HL-60 (cell line): ENCODE measurements around the gene BAZ2B.

Experiments
- POLR2AphosphoS5 ChIP-seq: IDR thresholded peaks from 2 replicates; pipeline ENCODE4 v1.6.1; 2012; ENCODE audit warnings: low read depth
- TF ChIP-seq, protein P1 (sequence below): IDR thresholded peaks from one replicate; pipeline ENCODE4 v1.5.1; 2011; ENCODE audit warnings: low read length, control low read depth, inconsistent platforms; ENCODE audit not compliant: insufficient read depth
- TF ChIP-seq, protein P2 (sequence below): IDR thresholded peaks from 2 replicates; pipeline ENCODE4 v1.6.1; 2012; ENCODE audit warnings: low read depth; ENCODE audit not compliant: insufficient replicate concordance

DNA sequence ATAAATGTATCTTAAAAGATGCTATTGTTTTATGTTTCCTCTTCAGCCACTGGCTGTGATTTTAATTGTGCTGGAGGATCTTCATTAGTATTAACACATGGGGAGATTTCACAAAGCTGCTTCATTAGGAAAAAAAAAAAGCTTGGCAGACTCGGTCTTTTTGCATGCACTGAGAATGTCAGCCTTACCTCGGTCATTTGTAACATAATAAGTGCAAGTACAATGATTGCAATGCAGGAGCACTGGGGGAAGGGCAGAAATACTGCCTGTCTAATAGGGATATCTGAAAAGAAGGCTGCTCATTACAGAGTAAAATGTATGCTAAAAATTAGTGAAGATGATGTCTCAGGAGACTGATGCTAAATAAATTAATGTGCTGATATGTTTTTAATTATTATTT, 1.3 kb upstream of the BAZ2B start:
- TF ChIP-seq, protein P1, sequence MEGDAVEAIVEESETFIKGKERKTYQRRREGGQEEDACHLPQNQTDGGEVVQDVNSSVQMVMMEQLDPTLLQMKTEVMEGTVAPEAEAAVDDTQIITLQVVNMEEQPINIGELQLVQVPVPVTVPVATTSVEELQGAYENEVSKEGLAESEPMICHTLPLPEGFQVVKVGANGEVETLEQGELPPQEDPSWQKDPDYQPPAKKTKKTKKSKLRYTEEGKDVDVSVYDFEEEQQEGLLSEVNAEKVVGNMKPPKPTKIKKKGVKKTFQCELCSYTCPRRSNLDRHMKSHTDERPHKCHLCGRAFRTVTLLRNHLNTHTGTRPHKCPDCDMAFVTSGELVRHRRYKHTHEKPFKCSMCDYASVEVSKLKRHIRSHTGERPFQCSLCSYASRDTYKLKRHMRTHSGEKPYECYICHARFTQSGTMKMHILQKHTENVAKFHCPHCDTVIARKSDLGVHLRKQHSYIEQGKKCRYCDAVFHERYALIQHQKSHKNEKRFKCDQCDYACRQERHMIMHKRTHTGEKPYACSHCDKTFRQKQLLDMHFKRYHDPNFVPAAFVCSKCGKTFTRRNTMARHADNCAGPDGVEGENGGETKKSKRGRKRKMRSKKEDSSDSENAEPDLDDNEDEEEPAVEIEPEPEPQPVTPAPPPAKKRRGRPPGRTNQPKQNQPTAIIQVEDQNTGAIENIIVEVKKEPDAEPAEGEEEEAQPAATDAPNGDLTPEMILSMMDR = no peak
- TF ChIP-seq, protein P2, sequence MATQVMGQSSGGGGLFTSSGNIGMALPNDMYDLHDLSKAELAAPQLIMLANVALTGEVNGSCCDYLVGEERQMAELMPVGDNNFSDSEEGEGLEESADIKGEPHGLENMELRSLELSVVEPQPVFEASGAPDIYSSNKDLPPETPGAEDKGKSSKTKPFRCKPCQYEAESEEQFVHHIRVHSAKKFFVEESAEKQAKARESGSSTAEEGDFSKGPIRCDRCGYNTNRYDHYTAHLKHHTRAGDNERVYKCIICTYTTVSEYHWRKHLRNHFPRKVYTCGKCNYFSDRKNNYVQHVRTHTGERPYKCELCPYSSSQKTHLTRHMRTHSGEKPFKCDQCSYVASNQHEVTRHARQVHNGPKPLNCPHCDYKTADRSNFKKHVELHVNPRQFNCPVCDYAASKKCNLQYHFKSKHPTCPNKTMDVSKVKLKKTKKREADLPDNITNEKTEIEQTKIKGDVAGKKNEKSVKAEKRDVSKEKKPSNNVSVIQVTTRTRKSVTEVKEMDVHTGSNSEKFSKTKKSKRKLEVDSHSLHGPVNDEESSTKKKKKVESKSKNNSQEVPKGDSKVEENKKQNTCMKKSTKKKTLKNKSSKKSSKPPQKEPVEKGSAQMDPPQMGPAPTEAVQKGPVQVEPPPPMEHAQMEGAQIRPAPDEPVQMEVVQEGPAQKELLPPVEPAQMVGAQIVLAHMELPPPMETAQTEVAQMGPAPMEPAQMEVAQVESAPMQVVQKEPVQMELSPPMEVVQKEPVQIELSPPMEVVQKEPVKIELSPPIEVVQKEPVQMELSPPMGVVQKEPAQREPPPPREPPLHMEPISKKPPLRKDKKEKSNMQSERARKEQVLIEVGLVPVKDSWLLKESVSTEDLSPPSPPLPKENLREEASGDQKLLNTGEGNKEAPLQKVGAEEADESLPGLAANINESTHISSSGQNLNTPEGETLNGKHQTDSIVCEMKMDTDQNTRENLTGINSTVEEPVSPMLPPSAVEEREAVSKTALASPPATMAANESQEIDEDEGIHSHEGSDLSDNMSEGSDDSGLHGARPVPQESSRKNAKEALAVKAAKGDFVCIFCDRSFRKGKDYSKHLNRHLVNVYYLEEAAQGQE = no peak
- TF ChIP-seq POLR2AphosphoS5 = no peak
